Skeletal muscle tissue (tissue), 4 donors: ENCODE results near the gene HELZ. TPM values are rescaled to one million over a fixed set of nuclear protein-coding genes. Genes with fewer than 3 reads are reported as not detected.

Source experiments
- H3K27ac ChIP-seq: one replicate; pipeline ENCODE4 v1.7.0; 2013; ENCODE audit warnings: mild to moderate bottlenecking, low read depth, low read length, inconsistent platforms
- H3K27me3 ChIP-seq, 3 donors: one replicate each; pipeline ENCODE4 v1.7.0; 2013; ENCODE audit warnings: low read length in 3 of 3; ENCODE audit not compliant: control insufficient read depth in 3 of 3, insufficient read depth in 3 of 3
- H3K36me3 ChIP-seq, 3 donors: one replicate each; pipeline ENCODE4 v1.7.0; 2013; ENCODE audit warnings: low read length in 3 of 3; ENCODE audit not compliant: control insufficient read depth in 3 of 3, insufficient read depth in 3 of 3
- H3K4me1 ChIP-seq, 3 donors: one replicate each; pipeline ENCODE4 v1.7.0; 2013; ENCODE audit warnings: low read length in 3 of 3, mild to moderate bottlenecking in 3 of 3; ENCODE audit not compliant: control insufficient read depth in 3 of 3, insufficient read depth in 3 of 3
- H3K4me3 ChIP-seq, 3 donors: one replicate each; pipeline ENCODE4 v1.7.0; 2013; ENCODE audit warnings: low read length in 3 of 3
- H3K9ac ChIP-seq, 3 donors: one replicate each; pipeline ENCODE4 v1.7.0; 2013; ENCODE audit warnings: low read length in 3 of 3, mild to moderate bottlenecking in 3 of 3, moderate library complexity in 2 of 3, low read depth in 1 of 3
- H3K9me3 ChIP-seq, 3 donors: one replicate each; pipeline ENCODE4 v1.7.0; 2013; ENCODE audit warnings: low read length in 3 of 3; ENCODE audit not compliant: control insufficient read depth in 3 of 3
- total RNA-seq: library from RNA; depleted of rRNA; stranded (reverse); fragments of >200 nt; gene quantifications from one replicate; pipeline ENCODE4 v1.2.3, GENCODE V29; 2014
- donor health status: Osteomylitis.

HELZ gene
- total RNA-seq, 1 donor from 2014 or later = 53.8 TPM

- Histone ChIP-seq H3K9ac (no peak overlapping the region), H3K4me3 (no peak overlapping the region), H3K9me3 (no peaks in the 10 kb centered on the region), H3K27me3 (no peaks in the 10 kb centered on the region), H3K27ac (peak overlapping the region; percentile 97), H3K36me3 (peaks cover 22 to 27% (median 25%) of the 10 kb centered on the region in 3 donors), H3K4me1 (peaks cover 61 to 79% (median 64%) of the 10 kb centered on the region in 3 donors)
Observed at GRCh38 chr17:67055041-67055443, 190.0 kb downstream of the HELZ start.

GRCh38 chr17:67054608-67055007 lies 190.4 kb downstream of the HELZ start:
- Histone ChIP-seq H3K9ac (no peak overlapping the region), H3K36me3 (peaks cover 23 to 27% (median 25%) of the 10 kb centered on the region in 3 donors), H3K4me3 (no peak overlapping the region), H3K4me1 (peaks cover 65 to 83% (median 67%) of the 10 kb centered on the region in 3 donors), H3K27me3 (no peaks in the 10 kb centered on the region), H3K9me3 (no peaks in the 10 kb centered on the region), H3K27ac (peak overlapping the region; percentile 97)

GRCh38 chr17:67054011-67054591 lies 190.9 kb downstream of the HELZ start:
- Histone ChIP-seq H3K4me3 (no peak overlapping the region), H3K4me1 (peaks cover 66 to 83% (median 68%) of the 10 kb centered on the region in 3 donors), H3K27ac (peak overlapping the region; percentile 97), H3K9ac (peak overlapping the region in 1 of 3 donors; percentile 57), H3K9me3 (peaks cover 0 to 3% (median 0%) of the 10 kb centered on the region in 3 donors), H3K27me3 (no peaks in the 10 kb centered on the region), H3K36me3 (peaks cover 27 to 30% (median 28%) of the 10 kb centered on the region in 3 donors)

- Histone ChIP-seq H3K4me3 (no peak overlapping the region), H3K4me1 (peaks cover 66 to 84% (median 68%) of the 10 kb centered on the region in 3 donors), H3K9me3 (peaks cover 0 to 7% (median 0%) of the 10 kb centered on the region in 3 donors), H3K36me3 (peaks cover 27 to 33% (median 31%) of the 10 kb centered on the region in 3 donors), H3K27me3 (no peaks in the 10 kb centered on the region), H3K9ac (peak overlapping the region in 1 of 3 donors; percentile 57), H3K27ac (peak overlapping the region; percentile 97)
Observed at GRCh38 chr17:67053438-67054000, 191.5 kb downstream of the HELZ start.

- no peaks in the 10 kb centered on the region for H3K27me3 ChIP-seq
- H3K36me3 ChIP-seq = peaks cover 27 to 33% (median 32%) of the 10 kb centered on the region in 3 donors
- H3K4me1 ChIP-seq = peaks cover 66 to 86% (median 69%) of the 10 kb centered on the region in 3 donors
- H3K9ac ChIP-seq = peak overlapping the region in 1 of 3 donors; percentile 3
- H3K9me3 ChIP-seq = peaks cover 0 to 7% (median 0%) of the 10 kb centered on the region in 3 donors
- peak overlapping the region; percentile 97 for H3K27ac ChIP-seq
- H3K4me3 ChIP-seq = no peak overlapping the region
Observed at GRCh38 chr17:67052720-67053437, 192.1 kb downstream of the HELZ start.

- H3K36me3 ChIP-seq = peaks cover 27 to 37% (median 35%) of the 10 kb centered on the region in 3 donors
- peaks cover 66 to 89% (median 67%) of the 10 kb centered on the region in 3 donors for H3K4me1 ChIP-seq
- peaks cover 0 to 7% (median 0%) of the 10 kb centered on the region in 3 donors for H3K9me3 ChIP-seq
- H3K27me3 ChIP-seq = no peaks in the 10 kb centered on the region
- peak overlapping the region in 2 of 3 donors; percentile 1 to 60 for H3K9ac ChIP-seq
- H3K4me3 ChIP-seq = peak overlapping the region in 1 of 3 donors; percentile 14
- H3K27ac ChIP-seq = peak overlapping the region; percentile 63
Observed at GRCh38 chr17:67051837-67052236, 193.2 kb downstream of the HELZ start.

- no peaks in the 10 kb centered on the region for H3K27me3 ChIP-seq
- peaks cover 0 to 7% (median 0%) of the 10 kb centered on the region in 3 donors for H3K9me3 ChIP-seq
- H3K4me1 ChIP-seq = peaks cover 62 to 89% (median 65%) of the 10 kb centered on the region in 3 donors
- H3K27ac ChIP-seq = peak overlapping the region; percentile 63
- peak overlapping the region in 2 of 3 donors; percentile 43 to 60 for H3K9ac ChIP-seq
- H3K4me3 ChIP-seq = peak overlapping the region in 1 of 3 donors; percentile 42
- peaks cover 27 to 37% (median 35%) of the 10 kb centered on the region in 3 donors for H3K36me3 ChIP-seq
Observed at GRCh38 chr17:67051155-67051538, 193.8 kb downstream of the HELZ start.

- H3K27me3 ChIP-seq = no peaks in the 10 kb centered on the region
- peaks cover 60 to 89% (median 62%) of the 10 kb centered on the region in 3 donors for H3K4me1 ChIP-seq
- peaks cover 0 to 7% (median 0%) of the 10 kb centered on the region in 3 donors for H3K9me3 ChIP-seq
- H3K27ac ChIP-seq = peak overlapping the region; percentile 63
- H3K4me3 ChIP-seq = peak overlapping the region in 1 of 3 donors; percentile 42
- peak overlapping the region in 1 of 3 donors; percentile 60 for H3K9ac ChIP-seq
- peaks cover 22 to 34% (median 30%) of the 10 kb centered on the region in 3 donors for H3K36me3 ChIP-seq
Observed at GRCh38 chr17:67050471-67051154, 194.4 kb downstream of the HELZ start.

GRCh38 chr17:67050066-67050465 lies 194.9 kb downstream of the HELZ start:
- Histone ChIP-seq H3K27ac (peak overlapping the region; percentile 26), H3K27me3 (no peaks in the 10 kb centered on the region), H3K36me3 (peaks cover 17 to 30% (median 26%) of the 10 kb centered on the region in 3 donors), H3K4me1 (peaks cover 54 to 85% (median 59%) of the 10 kb centered on the region in 3 donors), H3K9ac (no peak overlapping the region), H3K4me3 (no peak overlapping the region), H3K9me3 (peaks cover 0 to 7% (median 0%) of the 10 kb centered on the region in 3 donors)
